Adrenal gland (tissue), 12 donors: ENCODE results near the gene CCDC124. TPM values are rescaled to one million over a fixed set of nuclear protein-coding genes. Genes with fewer than 3 reads are reported as not detected.
"Not testable (repeated sequence)": the region's sequence is repeated elsewhere in the genome, so short reads cannot be mapped to it uniquely, and the experiment has no call there.

Source experiments
- DNase-seq, 7 donors: peaks; one replicate each; pipeline ENCODE4 v3.0.0-alpha.2; 2019 to 2020
- H3K27ac ChIP-seq, 5 donors: fragments of 200-600 bp; sonication (generic) in 4 of 5; 1 replicate in 3 of 5; 2 replicates in 2 of 5; pipeline versions ENCODE4 v1.5.1 to v1.8.0; 2016 to 2020; ENCODE audit warnings: mild to moderate bottlenecking in 1 of 5
- H3K27me3 ChIP-seq: fragments of 200-600 bp; 2 replicates; pipeline ENCODE4 v1.8.0; 2021
- H3K36me3 ChIP-seq, 2 donors: fragments of 200-600 bp; replicated peaks in 1 of 2; 1 replicate in 1 of 2; 2 replicates in 1 of 2; pipeline versions ENCODE4 v1.5.1 to v1.8.0; 2018 to 2022
- H3K4me1 ChIP-seq, 2 donors: fragments of 200-600 bp; replicated peaks in 1 of 2; 1 replicate in 1 of 2; 2 replicates in 1 of 2; pipeline versions ENCODE4 v1.5.1 to v1.8.0; 2018 to 2021
- H3K4me3 ChIP-seq, 4 donors: fragments of 200-600 bp; sonication (generic) in 3 of 4; one replicate each; pipeline ENCODE4 v1.5.1; 2016 to 2018
- H3K9me3 ChIP-seq, 3 donors: fragments of 200-600 bp; sonication (generic) in 1 of 3; replicated peaks in 1 of 3; 1 replicate in 2 of 3; 2 replicates in 1 of 3; pipeline versions ENCODE4 v1.5.1 to v1.8.0; 2016 to 2021
- CTCF ChIP-seq, 6 experiments: fragments of 450-650 bp in 4 of 6; fragments of 200-600 bp in 2 of 6; sonication (generic) in 1 of 6; IDR thresholded peaks; 1 replicate in 5 of 6; 2 replicates in 1 of 6; pipeline versions ENCODE4 v1.5.1 to v1.8.0; 2016 to 2021; ENCODE audit warnings: antibody characterized with exemption in 6 of 6, mild to moderate bottlenecking in 2 of 6, moderate library complexity in 1 of 6
- POLR2A ChIP-seq, 2 donors: fragments of 450-650 bp; IDR thresholded peaks; one replicate each; pipeline ENCODE4 v1.6.1; 2017; ENCODE audit warnings: antibody characterized with exemption in 2 of 2, mild to moderate bottlenecking in 2 of 2, moderate library complexity in 1 of 2
- WGBS, 4 donors: extraction: QIAGEN DNeasy Blood & Tissue Kit in 2 of 4; methylation state at CpG; one replicate each; pipeline versions ENCODE4 v1.1.5 to v1.1.7; 2013 to 2017; 5-methylcytosine and 5-hydroxymethylcytosine counted together
- intact Hi-C, 2 donors: fragments of 100-400 bp; cut with DNase I; formaldehyde crosslinking; loops; one replicate each; pipeline versions ENCODE4 v1.14.1 to v1.15.0; 2022 to 2023
- polyA plus RNA-seq, 3 donors: library from polyadenylated mRNA; stranded (reverse); fragments of 200-250 nt in 2 of 3; fragments of 350-450 nt in 1 of 3; fragmentation: Illumina TruSeq in 1 of 3; extraction: RNeasy Lipid Tissue Mini Kit (QIAGEN cat#74804) in 1 of 3; gene quantifications; one replicate each; pipeline ENCODE4 v1.2.3, GENCODE V29; 2013 to 2014
- total RNA-seq, 9 donors: library from RNA; depleted of rRNA in 4 of 9; stranded (reverse); fragments of >200 nt in 4 of 9; fragments of 120-200 nt in 1 of 9; fragmentation: NEBNext Ultra II Directional in 1 of 9; extraction: Animal tissue kit (Norgen Biotek cat#: 25700) in 1 of 9; gene quantifications; one replicate each; pipeline versions ENCODE4 v1.1.0 to v1.2.4, GENCODE V29; 2013 to 2023
- donor health status: healthy with polysubstance abuse.
- donor health status: Bipolar disorder and iron deficiency.
- donor health status: DM: yes; HTN: yes; CAD: no.
- donor health status: DM: no; HTN: no; CAD: no.
- donor health status: DM: no; HTN: no; CAD: no.
- donor health status: DM: yes; HTN: yes; CAD: no.

The CCDC124 gene
- total and polyA plus RNA-seq, 12 donors: 11.3 to 143 (median 65.9) TPM

DNA sequence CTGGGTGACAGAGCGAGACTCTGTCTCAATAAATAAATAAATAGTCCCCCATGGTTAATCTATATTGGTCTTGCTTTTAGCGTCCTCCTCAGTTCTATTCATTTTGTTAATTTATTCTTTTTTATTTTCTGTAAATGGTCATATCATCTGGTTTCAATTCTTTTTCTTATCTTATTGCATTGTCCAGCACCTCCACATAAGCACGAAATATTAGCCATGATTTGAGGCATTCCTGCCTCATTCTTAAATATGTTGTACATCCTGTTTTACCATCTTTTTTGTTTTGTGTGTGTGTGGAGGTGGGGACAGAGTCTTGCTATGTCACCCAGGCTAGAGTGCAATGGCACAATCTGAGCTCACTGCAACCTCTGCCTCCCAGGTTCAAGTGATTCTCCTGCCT, 24.6 kb upstream of the CCDC124 start:
- no peaks in the 10 kb centered on the region for H3K27me3 ChIP-seq
- no peak for DNase-seq
- no peak overlapping the region for H3K4me3 ChIP-seq
- 77 to 88% (median 87%) methylated on average over 3 of the region's 3 CpGs for WGBS, 4 donors
- TF ChIP-seq POLR2A (IDR thresholded peaks at IDR 0.05): no peak
- no peak for TF ChIP-seq CTCF (IDR thresholded peaks at IDR 0.05)
- H3K4me1 ChIP-seq: no peaks in the 10 kb centered on the region
- H3K9me3 ChIP-seq: peaks cover 0 to 4% (median 0%) of the 10 kb centered on the region in 3 donors
- H3K36me3 ChIP-seq: no peaks in the 10 kb centered on the region
- intact Hi-C loops: no loop called here
- H3K27ac ChIP-seq: no peak overlapping the region

- no peak for TF ChIP-seq CTCF (IDR thresholded peaks at IDR 0.05)
- TF ChIP-seq POLR2A (IDR thresholded peaks at IDR 0.05): no peak
- peaks cover 0 to 4% (median 0%) of the 10 kb centered on the region in 3 donors for H3K9me3 ChIP-seq
- H3K4me1 ChIP-seq: no peaks in the 10 kb centered on the region
- no peak overlapping the region for H3K4me3 ChIP-seq
- intact Hi-C loops: no loop called here
- no peaks in the 10 kb centered on the region for H3K36me3 ChIP-seq
- no peak for DNase-seq
- H3K27ac ChIP-seq: no peak overlapping the region
- peaks cover 5% of the 10 kb centered on the region for H3K27me3 ChIP-seq
- 57 to 63% (median 61%) methylated on average over 4 to 7 of the region's 7 CpGs for WGBS, 4 donors
Measured at GRCh38 chr19:17909003-17909732, 23.6 kb upstream of the CCDC124 start.

DNA sequence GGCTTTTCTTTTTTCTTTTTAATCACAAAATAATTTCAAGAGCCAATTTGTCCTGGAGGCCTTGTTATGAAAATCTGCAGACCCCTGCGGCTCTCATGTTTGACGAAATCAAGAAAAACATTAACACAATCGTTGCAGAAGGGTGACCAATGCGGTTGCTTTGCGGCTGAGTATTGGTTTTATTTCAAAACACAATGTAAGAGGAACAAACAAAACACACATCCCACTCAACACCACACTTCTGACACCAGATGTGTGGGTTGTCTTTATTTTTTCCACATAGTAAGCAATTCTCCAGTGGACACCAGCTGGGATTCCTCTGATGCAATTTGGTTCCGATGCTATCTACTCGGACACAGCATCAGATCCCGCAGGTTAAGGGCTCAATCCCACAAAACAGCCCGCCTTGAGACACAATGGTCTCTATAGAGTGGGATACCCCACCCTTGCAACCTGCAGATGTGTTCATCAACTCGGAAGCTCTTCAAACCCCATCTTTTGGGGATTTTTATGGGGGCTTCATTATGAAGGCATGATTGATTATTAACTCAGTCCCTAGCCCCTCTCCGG, 21.9 kb upstream of the CCDC124 start:
- Histone ChIP-seq H3K4me3 (no peak overlapping the region), H3K27me3 (peaks cover 5% of the 10 kb centered on the region), H3K9me3 (peaks cover 0 to 4% (median 0%) of the 10 kb centered on the region in 3 donors), H3K27ac (no peak overlapping the region), H3K36me3 (no peaks in the 10 kb centered on the region), H3K4me1 (no peaks in the 10 kb centered on the region)
- DNase-seq: no peak
- 69 to 80% (median 75%) methylated on average over 8 to 11 of the region's 11 CpGs for WGBS, 4 donors
- intact Hi-C loops: no loop called here
- no peak for TF ChIP-seq CTCF (IDR thresholded peaks at IDR 0.05)
- TF ChIP-seq POLR2A (IDR thresholded peaks at IDR 0.05): no peak

DNA sequence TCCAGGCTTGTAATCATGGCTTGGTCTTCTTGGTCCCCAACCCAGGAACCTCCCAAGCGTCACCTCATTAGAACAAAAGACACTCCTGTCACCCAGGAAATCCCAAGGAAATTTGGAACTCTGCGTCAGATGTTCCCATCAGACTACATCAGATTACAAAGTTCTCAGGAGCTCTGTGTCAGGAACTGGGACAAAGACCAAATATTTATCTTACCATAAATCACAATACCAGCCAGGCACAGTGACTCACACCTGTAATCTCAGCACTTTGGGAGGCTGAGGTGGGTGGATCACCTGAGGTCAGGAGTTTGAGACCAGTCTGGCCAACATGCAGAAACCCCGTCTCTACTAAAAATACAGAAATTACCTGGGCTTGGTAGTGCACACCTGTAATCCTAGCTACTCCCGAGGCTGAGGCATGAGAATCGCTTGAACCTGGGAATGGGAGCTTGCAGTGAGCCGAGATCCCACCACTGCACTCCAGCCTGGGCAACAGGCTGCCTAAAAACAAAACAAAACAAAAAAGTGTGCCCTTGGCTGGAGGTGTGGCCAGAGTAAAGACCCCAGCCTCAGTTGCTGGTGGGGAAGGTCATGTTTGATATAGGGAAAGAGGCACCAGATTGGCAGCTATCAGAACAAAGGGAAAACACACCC, 16.7 kb upstream of the CCDC124 start:
- Histone ChIP-seq H3K36me3 (no peaks in the 10 kb centered on the region), H3K4me1 (no peaks in the 10 kb centered on the region), H3K27ac (no peak overlapping the region), H3K9me3 (no peaks in the 10 kb centered on the region), H3K4me3 (no peak overlapping the region), H3K27me3 (peaks cover 5% of the 10 kb centered on the region)
- 62 to 76% (median 65%) methylated on average over 6 of the region's 6 CpGs for WGBS, 4 donors
- DNase-seq: no peak
- intact Hi-C loops: no loop called here
- TF ChIP-seq POLR2A (IDR thresholded peaks at IDR 0.05) (no peak), CTCF (IDR thresholded peaks at IDR 0.05) (no peak)

DNA sequence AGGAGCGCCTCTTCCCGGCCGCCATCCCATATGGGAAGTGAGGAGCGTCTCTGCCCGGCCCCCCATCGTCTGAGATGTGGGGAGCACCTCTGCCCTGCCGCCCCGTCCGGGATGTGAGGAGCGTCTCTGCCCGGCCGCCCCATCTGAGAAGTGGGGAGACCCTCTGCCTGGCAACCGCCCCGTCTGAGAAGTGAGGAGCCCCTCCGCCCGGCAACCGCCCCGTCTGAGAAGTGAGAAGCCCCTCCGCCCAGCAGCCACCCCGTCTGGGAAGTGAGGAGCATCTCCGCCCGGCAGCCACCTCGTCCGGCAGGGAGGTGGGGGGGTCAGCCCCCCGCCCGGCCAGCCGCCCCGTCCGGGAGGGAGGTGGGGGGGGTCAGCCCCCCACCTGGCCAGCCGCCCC, 14.7 kb upstream of the CCDC124 start:
- H3K4me1 ChIP-seq, H3K36me3 ChIP-seq, intact Hi-C loops, H3K9me3 ChIP-seq, H3K27me3 ChIP-seq, DNase-seq, H3K4me3 ChIP-seq, H3K27ac ChIP-seq: not testable (repeated sequence)
- WGBS, 4 donors: 81 to 100% (median 91%) methylated on average over 3 to 29 of the region's 30 CpGs; no CpG with 5 or more reads in 1 of the 4 donors

DNA sequence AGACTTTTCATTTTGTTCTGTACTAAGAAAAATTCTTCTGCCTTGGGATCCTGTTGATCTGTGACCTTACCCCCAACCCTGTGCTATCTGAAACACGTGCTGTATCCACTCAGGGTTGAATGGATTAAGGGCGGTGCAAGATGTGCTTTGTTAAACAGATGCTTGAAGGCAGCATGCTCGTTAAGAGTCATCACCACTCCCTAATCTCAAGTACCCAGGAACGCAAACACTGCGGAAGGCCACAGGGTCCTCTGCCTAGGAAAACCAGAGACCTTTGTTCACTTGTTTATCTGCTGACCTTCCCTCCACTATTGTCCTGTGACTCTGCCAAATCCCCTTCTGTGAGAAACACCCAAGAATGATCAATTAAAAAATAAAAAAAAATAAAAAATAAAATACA, 13.7 kb upstream of the CCDC124 start:
- H3K4me3 ChIP-seq, intact Hi-C loops: not testable (repeated sequence)
- WGBS, 4 donors: 71 to 92% (median 79%) methylated on average over 2 to 5 of the region's 5 CpGs

More for the DNA sequence above, 13.7 kb upstream of the CCDC124 start:
- not testable (repeated sequence) for H3K4me1 ChIP-seq, H3K9me3 ChIP-seq, DNase-seq, H3K27me3 ChIP-seq, H3K27ac ChIP-seq, H3K36me3 ChIP-seq
